NCI-H2081 (cell line): ENCODE data around the gene NAGLU.
A peak's percentile ranks its signal among the peaks of the same experiment; 100 is the strongest.

ENCODE experiments used
- DNase-seq, 2 experiments: peaks; one replicate each; lab custom pipeline; 2025; lab: John Stamatoyannopoulos, UW

Gene NAGLU

GRCh38 chr17:42536048-42536371, at the start of gene NAGLU:
NAGLU (plus strand) TSS chr17:42536241; CDS start chr17:42536273, 32 bp downstream.
- DNase-seq: peak; percentile 93 to 96

GRCh38 chr17:42488032-42488431, 48.0 kb upstream of the NAGLU start:
- no peak for DNase-seq

- no peak for DNase-seq
These were observed 42.7 kb upstream of the NAGLU start for GRCh38 chr17:42493319-42493718.

GRCh38 chr17:42494673-42495072, 41.4 kb upstream of the NAGLU start:
- no peak for DNase-seq

- DNase-seq: no peak
These were observed 37.2 kb upstream of the NAGLU start for GRCh38 chr17:42498828-42499227.

GRCh38 chr17:42502091-42502490, 34.0 kb upstream of the NAGLU start:
- DNase-seq: no peak

- DNase-seq: no peak
These were observed 33.1 kb upstream of the NAGLU start for GRCh38 chr17:42502926-42503325.

GRCh38 chr17:42507671-42508070, 28.4 kb upstream of the NAGLU start:
- DNase-seq: no peak

- DNase-seq: no peak
These were observed 27.4 kb upstream of the NAGLU start for GRCh38 chr17:42508426-42509165.

GRCh38 chr17:42509409-42509808, 26.6 kb upstream of the NAGLU start:
- DNase-seq: no peak

GRCh38 chr17:42509841-42510240, 26.2 kb upstream of the NAGLU start:
- no peak for DNase-seq

GRCh38 chr17:42512246-42512645, 23.8 kb upstream of the NAGLU start:
- DNase-seq: no peak

GRCh38 chr17:42512733-42513251, 23.2 kb upstream of the NAGLU start:
- DNase-seq: no peak

GRCh38 chr17:42513686-42514085, 22.4 kb upstream of the NAGLU start:
- DNase-seq: no peak

GRCh38 chr17:42514279-42514678, 21.8 kb upstream of the NAGLU start:
- no peak for DNase-seq

- DNase-seq: no peak
These were observed 21.2 kb upstream of the NAGLU start for GRCh38 chr17:42514867-42515266.

- peak; percentile 69 to 72 for DNase-seq
These were observed 18.5 kb upstream of the NAGLU start for GRCh38 chr17:42517516-42517915.

GRCh38 chr17:42518046-42518754, 17.8 kb upstream of the NAGLU start:
- DNase-seq: no peak

GRCh38 chr17:42518755-42519545, 17.1 kb upstream of the NAGLU start:
- DNase-seq: peak; percentile 19 to 20

- DNase-seq: no peak
These were observed 16.2 kb upstream of the NAGLU start for GRCh38 chr17:42519546-42520491.

- no peak for DNase-seq
These were observed 15.5 kb upstream of the NAGLU start for GRCh38 chr17:42520540-42520951.
